Forelimb muscle (tissue), 1 donor: ENCODE measurements around the gene VWA5B1. TPM values are rescaled to one million over a fixed set of nuclear protein-coding genes. Genes with fewer than 3 reads are reported as not detected.

Experiments
- DNase-seq: peaks from one replicate; pipeline ENCODE4 v3.0.0-alpha.2; 2013; ENCODE audit warnings: low read depth
- polyA plus RNA-seq: library from polyadenylated mRNA; unstranded; fragments of 120-200 nt; gene quantifications from one replicate; pipeline ENCODE4 v1.2.1, GENCODE V29; 2013; ENCODE audit not compliant: insufficient read length

VWA5B1 gene
- polyA plus RNA-seq, 1 donor, result 0.13 TPM

DNA sequence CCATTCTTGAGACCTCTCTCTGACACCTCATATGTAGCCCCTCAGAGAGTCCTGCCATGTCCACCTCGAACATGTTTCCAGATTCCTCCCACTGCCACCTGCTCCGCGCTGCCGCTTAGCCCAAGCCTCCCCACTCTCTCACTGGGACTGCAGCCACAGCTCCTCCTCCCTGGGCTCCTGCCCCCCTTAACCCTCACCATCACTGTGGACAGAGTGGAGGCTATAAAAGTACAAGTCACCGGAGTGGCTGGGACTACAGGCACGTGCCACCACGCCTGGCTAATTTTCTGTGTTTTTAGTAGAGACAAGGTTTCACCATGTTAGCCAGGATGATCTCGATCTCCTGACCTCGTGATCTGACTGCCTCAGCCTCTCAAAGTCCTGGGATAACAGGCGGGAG lies 77.0 kb downstream of the VWA5B1 start:
- DNase-seq, result no peak

DNA sequence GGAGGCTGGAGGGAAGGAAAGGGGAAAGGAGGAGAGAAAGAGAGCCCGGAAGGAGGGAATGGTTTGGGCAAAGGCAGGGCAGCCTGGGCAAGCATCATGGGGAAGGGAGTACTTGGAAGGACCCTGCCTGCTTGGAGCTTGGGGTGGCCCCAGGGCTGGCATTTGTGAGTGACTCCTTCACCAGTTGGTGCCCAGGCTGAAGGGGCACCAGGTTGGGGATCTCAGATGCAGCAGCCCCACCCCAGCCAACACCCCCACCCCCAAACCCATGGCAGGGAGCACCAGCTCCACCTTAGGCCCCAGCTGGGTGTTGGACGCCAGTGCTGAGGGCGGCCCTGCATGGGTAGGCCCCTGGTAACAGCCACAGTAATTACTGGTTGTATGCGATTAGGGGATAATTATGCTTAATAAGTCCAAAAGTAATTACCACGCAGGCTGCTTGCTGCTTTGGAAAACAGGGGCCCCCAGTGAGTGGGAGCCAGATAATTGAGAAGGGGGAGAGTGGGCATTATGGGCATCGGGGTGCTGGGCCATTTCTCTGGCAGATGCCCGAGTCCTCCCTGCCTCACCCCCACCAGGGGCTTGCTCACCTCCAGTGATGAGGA lies 78.3 kb downstream of the VWA5B1 start:
- no peak for DNase-seq

DNA sequence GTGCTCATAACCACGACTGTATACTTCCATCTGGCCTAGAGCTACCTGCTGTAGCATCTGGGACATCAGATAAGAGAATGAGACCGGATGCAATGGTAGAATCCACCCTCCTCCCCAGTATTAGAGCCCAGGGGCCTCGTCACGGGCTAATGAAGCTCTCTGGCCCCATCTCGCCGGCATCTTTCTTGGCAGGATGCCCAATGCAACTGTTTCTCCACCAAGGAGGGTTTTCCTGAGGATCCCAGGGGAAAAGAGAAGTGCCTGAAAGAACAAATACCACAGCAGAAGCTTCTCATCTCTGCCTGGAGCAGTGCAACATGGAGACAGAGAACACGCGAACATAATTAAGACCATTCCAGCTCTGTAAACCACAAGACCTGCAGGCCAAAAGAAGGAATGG lies 80.0 kb downstream of the VWA5B1 start:
- DNase-seq, result no peak

DNA sequence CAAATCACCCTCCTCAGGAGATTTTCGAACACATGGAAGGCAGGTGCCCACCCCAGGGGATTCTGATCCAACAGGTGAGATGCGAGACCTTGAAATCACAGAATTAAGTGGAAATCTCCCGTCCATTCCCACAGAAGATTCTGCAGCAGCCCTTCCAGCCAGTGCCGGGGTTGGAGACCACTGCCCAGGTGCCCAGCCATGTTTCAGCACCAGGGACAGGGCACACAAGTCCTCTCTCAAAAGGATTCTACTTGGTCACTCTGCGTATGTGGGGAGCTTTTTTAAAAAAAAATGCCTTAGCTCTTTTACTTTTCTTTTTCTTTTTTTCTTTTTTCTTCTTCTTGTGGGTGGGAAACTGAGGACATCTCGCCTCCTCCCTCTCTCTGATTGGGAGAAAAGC lies 80.7 kb downstream of the VWA5B1 start:
- no peak for DNase-seq

DNA sequence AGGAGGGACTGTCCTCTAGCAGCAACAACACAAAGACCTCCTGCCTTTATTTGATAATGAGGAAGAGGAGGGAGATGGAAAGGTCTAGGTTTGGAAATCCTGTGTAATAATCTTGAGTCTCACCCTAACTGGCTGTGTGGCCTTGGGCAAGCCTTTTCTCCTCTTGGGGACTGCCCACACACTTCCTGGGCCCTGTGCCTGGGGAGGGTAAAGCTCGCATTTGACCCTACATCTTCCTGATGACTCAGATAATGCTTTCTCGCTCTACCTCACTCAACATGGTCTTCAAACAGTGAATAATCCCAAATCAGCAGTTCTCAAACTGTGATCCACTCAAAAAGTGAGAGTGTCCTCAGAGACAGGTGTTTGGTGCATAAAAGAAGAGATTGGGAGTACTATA lies 81.2 kb downstream of the VWA5B1 start:
- DNase-seq, result no peak

GRCh38 chr1:20372676-20373075 lies 82.0 kb downstream of the VWA5B1 start:
- no peak for DNase-seq

DNA sequence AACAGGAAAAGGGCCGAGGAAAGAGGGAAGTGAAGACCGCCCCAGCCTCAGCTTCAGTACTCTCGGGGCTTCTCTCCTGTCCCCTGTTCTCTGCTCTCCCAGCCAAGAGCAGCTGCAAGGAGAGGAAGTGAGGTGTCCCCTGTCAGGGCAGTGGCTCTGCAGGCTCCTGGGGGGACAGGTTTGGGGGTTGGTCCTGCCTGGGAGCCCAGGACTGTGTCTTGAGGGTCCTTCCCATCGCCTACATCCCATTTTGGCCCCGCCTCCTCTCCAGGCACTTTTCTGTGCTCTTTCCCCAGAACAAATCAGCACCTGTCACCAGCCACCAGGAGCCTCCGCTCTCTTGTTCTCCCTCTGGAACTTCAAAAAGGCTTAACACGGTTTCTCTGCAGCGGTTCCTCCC lies 82.6 kb downstream of the VWA5B1 start:
- no peak for DNase-seq

DNA sequence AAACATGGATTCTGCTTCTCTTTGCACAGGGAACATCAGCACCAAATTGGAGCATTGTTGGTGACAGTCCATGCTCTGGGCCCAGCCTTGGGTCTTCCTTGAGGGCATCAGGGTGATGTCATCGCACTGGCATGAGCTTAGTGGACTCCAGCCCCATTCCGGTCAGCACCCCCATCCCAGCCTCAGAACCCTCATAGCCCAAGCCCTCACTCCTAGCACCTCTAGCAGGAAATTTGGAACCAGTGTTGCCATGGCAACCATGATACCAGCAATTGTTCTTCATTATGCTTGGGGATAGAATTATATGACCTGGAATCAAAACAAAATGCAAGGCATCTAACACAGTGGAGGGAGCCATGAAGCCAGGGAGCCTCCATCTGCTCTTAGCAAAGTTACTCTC lies 83.1 kb downstream of the VWA5B1 start:
- DNase-seq, result no peak

- DNase-seq, result no peak
These were observed 84.9 kb downstream of the VWA5B1 start for GRCh38 chr1:20375563-20375962.

- no peak for DNase-seq
These were observed 85.5 kb downstream of the VWA5B1 start for GRCh38 chr1:20376171-20376570.

DNA sequence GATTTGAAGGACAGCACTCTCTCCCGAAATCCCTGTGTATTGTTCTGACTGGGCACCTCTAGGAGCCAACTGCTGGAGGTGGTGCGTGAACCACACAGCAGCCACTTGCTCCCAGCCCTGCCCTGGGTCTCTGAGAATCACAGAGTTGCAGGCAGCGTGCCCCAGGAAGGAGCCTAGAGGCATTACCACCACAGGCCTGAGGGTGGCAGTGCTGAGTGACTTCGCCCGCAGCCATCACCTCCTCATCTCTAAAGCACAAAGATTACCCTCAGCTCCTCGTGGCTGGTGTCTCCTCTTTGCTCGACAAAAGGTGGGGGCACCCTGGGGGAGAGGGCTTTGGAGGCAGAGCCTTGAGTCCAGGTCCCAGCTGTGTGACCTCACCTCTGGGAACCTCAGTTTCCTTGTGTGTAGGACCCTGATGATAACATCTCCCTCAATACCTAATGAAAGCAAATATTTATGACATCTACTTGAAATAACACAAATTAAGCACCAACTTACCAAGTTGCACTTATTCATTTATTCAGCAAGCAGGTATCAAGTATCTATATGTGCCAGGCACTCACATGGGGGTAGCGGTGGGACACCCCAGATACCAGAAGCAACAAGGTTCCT lies 86.3 kb downstream of the VWA5B1 start:
- DNase-seq, result no peak

GRCh38 chr1:20377516-20378270 lies 87.0 kb downstream of the VWA5B1 start:
- DNase-seq, result no peak

- DNase-seq, result no peak
These were observed 88.4 kb downstream of the VWA5B1 start for GRCh38 chr1:20379075-20379474.

GRCh38 chr1:20380175-20380574 lies 89.5 kb downstream of the VWA5B1 start:
- no peak for DNase-seq

DNA sequence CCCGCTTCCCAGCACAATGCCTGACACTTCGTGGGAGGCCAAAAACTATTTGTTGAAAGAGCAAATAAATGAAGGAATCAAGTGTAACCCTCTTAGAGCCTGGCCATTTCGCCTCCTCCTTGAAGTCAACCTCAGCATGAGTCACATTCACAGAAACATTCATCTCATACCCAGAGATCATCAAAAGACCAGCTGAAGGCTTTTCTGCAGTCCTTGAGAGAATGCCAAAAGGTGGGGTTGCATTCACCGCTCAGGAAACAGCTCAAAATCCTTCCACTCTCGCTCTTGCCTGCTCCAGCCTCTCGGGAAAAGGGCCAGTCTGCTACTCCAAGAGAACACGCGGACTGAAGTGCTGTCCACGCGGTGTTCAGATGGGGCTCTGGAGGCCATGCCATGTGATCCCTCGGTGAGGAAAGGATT lies 90.0 kb downstream of the VWA5B1 start:
- no peak for DNase-seq

DNA sequence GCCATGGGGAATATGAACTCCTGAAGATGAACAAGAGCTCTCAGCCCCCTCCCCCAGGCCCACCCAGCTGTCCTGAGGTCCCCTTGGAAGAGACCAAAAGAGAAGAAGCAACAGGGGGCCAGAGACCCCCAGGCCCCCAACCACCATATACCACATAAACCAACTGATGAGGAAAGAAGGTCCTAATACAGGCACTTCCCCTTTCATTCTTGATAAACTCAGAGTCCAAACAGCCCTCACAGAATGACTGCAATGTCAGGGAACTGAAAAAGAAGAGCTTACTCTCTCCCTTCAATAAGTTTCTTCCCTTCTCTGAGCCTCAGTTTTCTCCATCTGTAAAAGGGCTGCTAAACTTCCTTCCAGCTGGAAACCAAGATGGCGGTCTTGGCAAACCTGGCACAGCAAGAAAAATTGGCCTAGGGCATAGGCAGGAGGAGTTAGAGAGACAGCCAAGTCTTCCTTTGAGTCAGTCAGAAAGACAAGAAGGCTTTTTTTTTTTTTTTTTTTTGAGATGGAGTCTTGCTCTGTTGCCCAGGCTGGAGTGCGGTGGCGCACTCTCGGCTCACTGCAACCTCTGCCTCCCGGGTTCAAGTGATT lies 90.5 kb downstream of the VWA5B1 start:
- DNase-seq, result no peak

GRCh38 chr1:20381961-20382360 lies 91.3 kb downstream of the VWA5B1 start:
- DNase-seq, result no peak

- no peak for DNase-seq
These were observed 92.0 kb downstream of the VWA5B1 start for GRCh38 chr1:20382711-20383110.

DNA sequence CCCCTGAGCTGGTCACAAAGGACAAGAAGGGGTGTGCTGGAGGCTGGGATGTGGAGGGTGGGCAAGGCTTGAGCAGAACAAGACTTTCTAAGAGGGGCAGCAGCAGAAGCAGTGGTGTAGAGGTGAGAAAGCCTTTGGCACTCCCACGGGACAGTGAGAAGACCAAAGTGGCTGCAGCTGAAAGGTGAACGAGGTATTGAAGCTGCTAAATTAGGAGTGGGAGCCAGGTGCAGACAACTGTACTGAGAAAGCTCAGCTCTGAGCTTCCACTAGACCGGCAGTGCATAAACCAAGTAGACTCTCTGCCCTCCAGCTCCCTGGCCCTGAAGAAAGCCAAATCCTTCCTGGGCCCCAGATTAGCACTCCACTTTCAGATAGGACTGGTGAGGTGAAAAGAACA lies 93.0 kb downstream of the VWA5B1 start:
- DNase-seq, result no peak

- DNase-seq, result no peak
These were observed 95.0 kb downstream of the VWA5B1 start for GRCh38 chr1:20385630-20386029.

- no peak for DNase-seq
These were observed 95.8 kb downstream of the VWA5B1 start for GRCh38 chr1:20386323-20387081.

- no peak for DNase-seq
These were observed 98.9 kb downstream of the VWA5B1 start for GRCh38 chr1:20389571-20389970.
